SU-DHL-6 (cell line): ENCODE measurements around the gene CD93.

Experiments
- H2AFZ ChIP-seq: fragments of 200-600 bp; sonication (generic); 2 replicates; pipeline ENCODE4 v1.6.1; 2014; ENCODE audit warnings: low read depth, mild to moderate bottlenecking, moderate library complexity, mixed read lengths, antibody characterized with exemption, low read length; ENCODE audit not compliant: severe bottlenecking
- H3F3A ChIP-seq: fragments of 200-600 bp; shearing (Covaris generic); 2 replicates; pipeline ENCODE4 v1.6.0; 2016; ENCODE audit warnings: antibody characterized with exemption, mild to moderate bottlenecking; ENCODE audit not compliant: insufficient read depth
- H3K27ac ChIP-seq: fragments of 200-600 bp; sonication (generic); 2 replicates; pipeline ENCODE4 v1.5.1; 2016; ENCODE audit warnings: low read depth, mild to moderate bottlenecking, low read length, moderate library complexity, mixed read lengths
- H3K27me3 ChIP-seq: fragments of 200-600 bp; sonication (generic), shearing (Covaris generic); 2 replicates; pipeline ENCODE4 v1.6.0; 2014; ENCODE audit warnings: mild to moderate bottlenecking, low read length
- H3K36me3 ChIP-seq: fragments of 200-600 bp; sonication (generic); 2 replicates; pipeline ENCODE4 v1.6.1; 2014; ENCODE audit warnings: mild to moderate bottlenecking, low read length, mixed read lengths
- H3K4me2 ChIP-seq: fragments of 300-600, 200-600 bp; shearing (Covaris generic), sonication (generic); 2 replicates; pipeline ENCODE4 v1.6.0; 2014; ENCODE audit warnings: low read length, low read depth, mild to moderate bottlenecking; ENCODE audit not compliant: poor library complexity, severe bottlenecking
- H3K4me3 ChIP-seq: fragments of 200-600 bp; sonication (generic); 2 replicates; pipeline ENCODE4 v1.5.1; 2014; ENCODE audit warnings: antibody characterized with exemption, low read length, mild to moderate bottlenecking, mixed read lengths; ENCODE audit not compliant: insufficient read depth, poor library complexity, severe bottlenecking
- H3K79me2 ChIP-seq: fragments of 200-600 bp; sonication (generic); 2 replicates; pipeline ENCODE4 v1.6.1; 2014; ENCODE audit warnings: mild to moderate bottlenecking, low read length, moderate library complexity; ENCODE audit not compliant: insufficient read depth
- H3K9ac ChIP-seq: fragments of 200-600 bp; sonication (generic); 2 replicates; pipeline ENCODE4 v1.7.0; 2014; ENCODE audit warnings: mild to moderate bottlenecking, low read length
- H3K9me2 ChIP-seq: fragments of 200-600 bp; sonication (generic); replicated peaks from 2 replicates; pipeline ENCODE4 v1.6.1; 2014; ENCODE audit warnings: low read length; ENCODE audit not compliant: insufficient read depth
- H3K9me3 ChIP-seq: fragments of 200-600 bp; sonication (generic); 2 replicates; pipeline ENCODE4 v1.6.1; 2014; ENCODE audit warnings: low read length, mixed read lengths; ENCODE audit not compliant: insufficient read depth
- H4K20me1 ChIP-seq: fragments of 200-600 bp; sonication (generic); 2 replicates; pipeline ENCODE4 v1.6.1; 2014; ENCODE audit warnings: low read depth, mild to moderate bottlenecking, antibody characterized with exemption, low read length, moderate library complexity, mixed read lengths
- CTCF ChIP-seq: fragments of 200-600 bp; sonication (generic); IDR thresholded peaks from one replicate; pipeline ENCODE4 v1.5.1; 2017; ENCODE audit warnings: antibody characterized with exemption, mild to moderate bottlenecking, low read length, moderate library complexity; ENCODE audit not compliant: insufficient read depth, poor library complexity, severe bottlenecking
- EZH2phosphoT487 ChIP-seq: fragments of 200-600 bp; sonication (generic), shearing (Covaris generic); conservative IDR thresholded peaks from 2 replicates; pipeline ENCODE4 v1.6.1; 2018; ENCODE audit warnings: mild to moderate bottlenecking, antibody characterized with exemption, low read length, moderate library complexity, mixed read lengths

Gene CD93

GRCh38 chr20:23127506-23128279 lies 41.6 kb upstream of the CD93 start:
- Histone ChIP-seq H3K27me3 (no peaks in the 10 kb centered on the region), H2AFZ (no peak overlapping the region), H3K27ac (no peak overlapping the region), H4K20me1 (no peaks in the 10 kb centered on the region), H3F3A (no peaks in the 10 kb centered on the region), H3K79me2 (no peaks in the 10 kb centered on the region), H3K9me3 (no peaks in the 10 kb centered on the region), H3K36me3 (no peaks in the 10 kb centered on the region), H3K9ac (no peak overlapping the region), H3K9me2 (no peaks in the 10 kb centered on the region), H3K4me3 (no peak overlapping the region), H3K4me2 (no peak overlapping the region)
- TF ChIP-seq EZH2phosphoT487 (no peak), CTCF (no peak)

- no peak overlapping the region for H2AFZ ChIP-seq
- H3K9ac ChIP-seq: no peak overlapping the region
- no peaks in the 10 kb centered on the region for H4K20me1 ChIP-seq
- no peak overlapping the region for H3K4me2 ChIP-seq
- no peaks in the 10 kb centered on the region for H3K27me3 ChIP-seq
- TF ChIP-seq CTCF (no peak), EZH2phosphoT487 (no peak)
- H3K36me3 ChIP-seq: no peaks in the 10 kb centered on the region
- no peak overlapping the region for H3K27ac ChIP-seq
- no peaks in the 10 kb centered on the region for H3K9me3 ChIP-seq
- H3K9me2 ChIP-seq: no peaks in the 10 kb centered on the region
- H3K4me3 ChIP-seq: no peak overlapping the region
- H3K79me2 ChIP-seq: no peaks in the 10 kb centered on the region
- H3F3A ChIP-seq: no peaks in the 10 kb centered on the region
Measured at GRCh38 chr20:23126281-23127061, 40.3 kb upstream of the CD93 start.

DNA sequence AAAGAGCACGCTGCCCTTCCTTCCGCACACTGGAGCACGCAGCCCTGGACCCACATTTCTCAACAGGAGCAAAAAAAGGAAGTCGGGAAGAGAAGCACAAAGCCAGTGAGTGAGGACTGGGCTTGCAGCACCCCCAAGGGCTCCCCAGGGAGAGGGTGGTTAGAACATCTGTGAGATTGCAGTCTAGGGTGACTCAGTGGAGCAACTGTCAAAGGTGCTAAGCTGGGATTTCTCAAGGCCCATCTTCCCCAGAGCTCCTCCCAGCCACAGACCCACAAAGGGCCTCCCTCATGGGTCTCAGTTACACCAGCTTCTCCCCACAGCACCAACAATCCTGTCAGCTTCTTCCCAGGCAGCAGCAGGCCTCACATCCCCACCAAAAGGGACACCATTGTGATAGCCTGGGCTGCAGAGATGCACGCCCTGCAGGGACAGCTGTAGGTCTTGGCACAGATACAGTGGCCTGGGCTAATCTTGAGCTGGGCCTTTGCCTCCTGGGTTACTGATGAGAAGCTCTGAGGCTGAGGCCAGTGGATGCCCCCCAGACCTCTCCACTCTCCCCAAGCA lies 39.6 kb upstream of the CD93 start:
- Histone ChIP-seq H3K9me2 (no peaks in the 10 kb centered on the region), H3K79me2 (no peaks in the 10 kb centered on the region), H2AFZ (no peak overlapping the region), H3K9ac (no peak overlapping the region), H3K4me2 (no peak overlapping the region), H3K27me3 (no peaks in the 10 kb centered on the region), H3F3A (no peaks in the 10 kb centered on the region), H3K27ac (no peak overlapping the region), H4K20me1 (no peaks in the 10 kb centered on the region), H3K36me3 (no peaks in the 10 kb centered on the region), H3K4me3 (no peak overlapping the region), H3K9me3 (no peaks in the 10 kb centered on the region)
- no peak for TF ChIP-seq EZH2phosphoT487
- no peak for TF ChIP-seq CTCF
